Measurements from ENCODE around the gene PITPNC1. TPM values are rescaled to one million over a fixed set of nuclear protein-coding genes. Genes with fewer than 3 reads are reported as not detected.

PITPNC1 gene
- total RNA-seq, 4 donors from 2014 or later, result 7.6 to 30.1 (median 15.1) TPM

GRCh38 chr17:67504182-67504581 is 127.1 kb downstream of the PITPNC1 start:
- Histone ChIP-seq H3K4me1 (peaks cover 0 to 6% (median 0%) of the 10 kb centered on the region in 3 donors), H3K9me3 (no peaks in the 10 kb centered on the region), H3K36me3 (no peaks in the 10 kb centered on the region), H3K4me3 (no peak overlapping the region), H3K27ac (no peak overlapping the region), H3K27me3 (no peaks in the 10 kb centered on the region)
- no peak for ATAC-seq
- WGBS, 2 donors (ENCODE audit: low coverage in 1 of 2), result 65 to 86% methylated on average over 2 of the region's 2 CpGs
- TF ChIP-seq EP300 (IDR thresholded peaks at IDR 0.05) (no peak), POLR2A (IDR thresholded peaks at IDR 0.05) (no peak), POLR2AphosphoS5 (IDR thresholded peaks at IDR 0.05) (no peak)
- TF ChIP-seq, protein P1, sequence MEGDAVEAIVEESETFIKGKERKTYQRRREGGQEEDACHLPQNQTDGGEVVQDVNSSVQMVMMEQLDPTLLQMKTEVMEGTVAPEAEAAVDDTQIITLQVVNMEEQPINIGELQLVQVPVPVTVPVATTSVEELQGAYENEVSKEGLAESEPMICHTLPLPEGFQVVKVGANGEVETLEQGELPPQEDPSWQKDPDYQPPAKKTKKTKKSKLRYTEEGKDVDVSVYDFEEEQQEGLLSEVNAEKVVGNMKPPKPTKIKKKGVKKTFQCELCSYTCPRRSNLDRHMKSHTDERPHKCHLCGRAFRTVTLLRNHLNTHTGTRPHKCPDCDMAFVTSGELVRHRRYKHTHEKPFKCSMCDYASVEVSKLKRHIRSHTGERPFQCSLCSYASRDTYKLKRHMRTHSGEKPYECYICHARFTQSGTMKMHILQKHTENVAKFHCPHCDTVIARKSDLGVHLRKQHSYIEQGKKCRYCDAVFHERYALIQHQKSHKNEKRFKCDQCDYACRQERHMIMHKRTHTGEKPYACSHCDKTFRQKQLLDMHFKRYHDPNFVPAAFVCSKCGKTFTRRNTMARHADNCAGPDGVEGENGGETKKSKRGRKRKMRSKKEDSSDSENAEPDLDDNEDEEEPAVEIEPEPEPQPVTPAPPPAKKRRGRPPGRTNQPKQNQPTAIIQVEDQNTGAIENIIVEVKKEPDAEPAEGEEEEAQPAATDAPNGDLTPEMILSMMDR (IDR thresholded peaks at IDR 0.05), result no peak

GRCh38 chr17:67506966-67507365 is 129.9 kb downstream of the PITPNC1 start:
- H3K9me3 ChIP-seq, result no peaks in the 10 kb centered on the region
- no peaks in the 10 kb centered on the region for H3K27me3 ChIP-seq
- H3K27ac ChIP-seq, result no peak overlapping the region
- ATAC-seq, result no peak
- no peak overlapping the region for H3K4me3 ChIP-seq
- H3K36me3 ChIP-seq, result no peaks in the 10 kb centered on the region
- 73 to 90% methylated on average over 8 of the region's 8 CpGs for WGBS, 2 donors (ENCODE audit: low coverage in 1 of 2)
- TF ChIP-seq POLR2A (IDR thresholded peaks at IDR 0.05) (no peak), EP300 (IDR thresholded peaks at IDR 0.05) (no peak), POLR2AphosphoS5 (IDR thresholded peaks at IDR 0.05) (no peak)
- TF ChIP-seq, protein P1 (IDR thresholded peaks at IDR 0.05), result no peak
- H3K4me1 ChIP-seq, result peaks cover 0 to 17% (median 3%) of the 10 kb centered on the region in 3 donors

- H3K27ac ChIP-seq, result peak overlapping the region in 2 of 4 donors; percentile 19 to 53
- no peaks in the 10 kb centered on the region for H3K27me3 ChIP-seq
- no peaks in the 10 kb centered on the region for H3K9me3 ChIP-seq
- peak; percentile 84 for ATAC-seq
- peaks cover under 1 to 14% (median 3%) of the 10 kb centered on the region in 3 donors for H3K4me1 ChIP-seq
- WGBS, 2 donors (ENCODE audit: low coverage in 1 of 2), result 61 to 66% methylated on average over 5 to 10 of the region's 10 CpGs
- no peaks in the 10 kb centered on the region for H3K36me3 ChIP-seq
- H3K4me3 ChIP-seq, result no peak overlapping the region
- TF ChIP-seq POLR2AphosphoS5 (IDR thresholded peaks at IDR 0.05) (no peak), POLR2A (IDR thresholded peaks at IDR 0.05) (no peak), EP300 (IDR thresholded peaks at IDR 0.05) (no peak)
- TF ChIP-seq, protein P1 (IDR thresholded peaks at IDR 0.05), result no peak
These were observed 132.6 kb downstream of the PITPNC1 start for GRCh38 chr17:67509390-67510287.

GRCh38 chr17:67511012-67511411 is 133.9 kb downstream of the PITPNC1 start:
- no peaks in the 10 kb centered on the region for H3K36me3 ChIP-seq
- H3K27me3 ChIP-seq, result no peaks in the 10 kb centered on the region
- 76 to 83% methylated on average over 3 of the region's 3 CpGs for WGBS, 2 donors (ENCODE audit: low coverage in 1 of 2)
- no peak overlapping the region for H3K4me3 ChIP-seq
- H3K27ac ChIP-seq, result no peak overlapping the region
- ATAC-seq, result no peak
- H3K9me3 ChIP-seq, result no peaks in the 10 kb centered on the region
- no peak for TF ChIP-seq POLR2AphosphoS5 (IDR thresholded peaks at IDR 0.05)
- TF ChIP-seq POLR2A (IDR thresholded peaks at IDR 0.05), result no peak
- TF ChIP-seq, protein P1 (IDR thresholded peaks at IDR 0.05), result no peak
- TF ChIP-seq EP300 (IDR thresholded peaks at IDR 0.05), result no peak
- H3K4me1 ChIP-seq, result peaks cover 9 to 27% (median 11%) of the 10 kb centered on the region in 3 donors

DNA sequence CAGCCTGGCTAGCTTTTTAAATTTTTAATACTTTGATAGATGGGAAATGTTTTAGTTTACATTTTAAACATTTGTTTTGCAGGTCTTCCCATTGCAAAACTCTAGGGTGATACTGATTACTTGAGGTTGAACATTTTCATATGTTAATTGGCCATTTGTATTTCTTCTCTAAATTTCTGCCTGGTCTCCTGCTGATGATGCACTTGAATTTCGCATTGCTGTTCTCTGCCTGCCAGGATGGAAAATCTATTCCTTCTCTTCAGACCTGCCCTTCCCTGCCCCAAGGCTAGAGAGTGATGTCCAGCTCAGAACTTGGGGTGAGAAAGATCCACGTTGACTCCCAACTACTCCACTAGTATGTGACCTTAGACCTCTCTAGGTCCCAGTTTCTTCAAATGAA is 134.7 kb downstream of the PITPNC1 start:
- no peak for ATAC-seq
- H3K27ac ChIP-seq, result no peak overlapping the region
- H3K27me3 ChIP-seq, result no peaks in the 10 kb centered on the region
- WGBS, 2 donors (ENCODE audit: low coverage in 1 of 2), result 80 to 100% methylated on average over 1 to 2 of the region's 2 CpGs
- peaks cover 9 to 35% (median 11%) of the 10 kb centered on the region in 3 donors for H3K4me1 ChIP-seq
- TF ChIP-seq EP300 (IDR thresholded peaks at IDR 0.05) (no peak), POLR2AphosphoS5 (IDR thresholded peaks at IDR 0.05) (no peak), POLR2A (IDR thresholded peaks at IDR 0.05) (no peak)
- TF ChIP-seq, protein P1 (IDR thresholded peaks at IDR 0.05), result no peak
- H3K4me3 ChIP-seq, result no peak overlapping the region
- H3K9me3 ChIP-seq, result no peaks in the 10 kb centered on the region
- no peaks in the 10 kb centered on the region for H3K36me3 ChIP-seq

Measured in gastroesophageal sphincter (tissue), 4 donors.